ENCODE measurements around the gene TPST2. TPM values are rescaled to one million over a fixed set of nuclear protein-coding genes. Genes with fewer than 3 reads are reported as not detected.

Gene TPST2
- polyA plus RNA-seq, 1 donor: 7.2 TPM

Other genes with a start within 250 kb of the TPST2 start
- gene ASPHD2, start 160.9 kb downstream of the TPST2 start, polyA plus RNA-seq (ENCODE audit: insufficient read length): 0.57 TPM
- 18.0 TPM for gene HPS4, start 106.3 kb downstream of the TPST2 start, polyA plus RNA-seq (ENCODE audit: insufficient read length)
- 21.5 TPM for gene SRRD, start 106.3 kb downstream of the TPST2 start, polyA plus RNA-seq (ENCODE audit: insufficient read length)
- 23.1 TPM for gene TFIP11, start 77.7 kb downstream of the TPST2 start, polyA plus RNA-seq (ENCODE audit: insufficient read length)
- 1.1 TPM for gene CRYBB1, start 27.9 kb upstream of the TPST2 start, polyA plus RNA-seq (ENCODE audit: insufficient read length)
- gene CRYBA4, start 31.8 kb upstream of the TPST2 start, polyA plus RNA-seq (ENCODE audit: insufficient read length): not detected
- gene MIAT, start 67.5 kb upstream of the TPST2 start, polyA plus RNA-seq (ENCODE audit: insufficient read length): 0.13 TPM

All from hindlimb muscle (tissue), 1 donor.